Measurements from ENCODE around the gene STIM2.
A peak's percentile ranks its signal among the peaks of the same experiment; 100 is the strongest.

The STIM2 gene

GRCh38 chr4:26857278-26858034 lies 3.2 kb upstream of the STIM2 start:
- peak overlapping the region; percentile 97 for H2AFZ ChIP-seq (ENCODE audit: low read length)

GRCh38 chr4:26858035-26858918 lies 2.4 kb upstream of the STIM2 start:
- peak overlapping the region; percentile 97 for H2AFZ ChIP-seq (ENCODE audit: low read length)

More at GRCh38 chr4:26857278-26858034, 3.2 kb upstream of the STIM2 start:
- peak overlapping the region; percentile 22; the same call in 1 of the 2 replicates for H3K27ac ChIP-seq (ENCODE audit: low read length)
- H3K79me2 ChIP-seq (ENCODE audit: low read length): peaks cover 21% of the 10 kb centered on the region
- H3K9ac ChIP-seq (ENCODE audit: low read length): peak overlapping the region; percentile 67
- no peaks in the 10 kb centered on the region for H3K27me3 ChIP-seq (replicated peaks; ENCODE audit: insufficient read depth, low read length)
- no peaks in the 10 kb centered on the region for H3K36me3 ChIP-seq (replicated peaks; ENCODE audit: insufficient read depth, low read length)
- H3K9me3 ChIP-seq (replicated peaks; ENCODE audit: insufficient read depth, low read length): no peaks in the 10 kb centered on the region
- no peaks in the 10 kb centered on the region for H3K9me2 ChIP-seq (replicated peaks; ENCODE audit: insufficient read depth, low read length)
- TF ChIP-seq EZH2phosphoT487 (IDR thresholded peaks at IDR 0.05; ENCODE audit: low read length): no peak
- no peak for TF ChIP-seq CTCF (IDR thresholded peaks at IDR 0.05; ENCODE audit: low read length)
- no peak for TF ChIP-seq EZH2 (optimal IDR thresholded peaks at IDR 0.05; ENCODE audit: low read depth, low read length)
- H3K4me2 ChIP-seq (ENCODE audit: low read depth, low read length): peak overlapping the region; percentile 98
- H3K4me1 ChIP-seq (ENCODE audit: low read length): peaks cover 18% of the 10 kb centered on the region
- H3K4me3 ChIP-seq (ENCODE audit: low read length): peak overlapping the region; percentile 94
- no peaks in the 10 kb centered on the region for H4K20me1 ChIP-seq (ENCODE audit: insufficient read depth, low read length)
- peaks cover 35% of the 10 kb centered on the region for H3F3A ChIP-seq (ENCODE audit: insufficient read depth, low read length)
- DNase-seq: peak; percentile 89

GRCh38 chr4:26858947-26859401 lies 1.7 kb upstream of the STIM2 start:
- Histone ChIP-seq H3K27ac (ENCODE audit: low read length) (no peak overlapping the region), H3K79me2 (ENCODE audit: low read length) (peaks cover 36% of the 10 kb centered on the region), H3K4me3 (ENCODE audit: low read length) (peak overlapping the region; percentile 94; the same call in 1 of the 2 replicates), H3K36me3 (replicated peaks; ENCODE audit: insufficient read depth, low read length) (no peaks in the 10 kb centered on the region), H2AFZ (ENCODE audit: low read length) (no peak overlapping the region), H3K9me3 (replicated peaks; ENCODE audit: insufficient read depth, low read length) (no peaks in the 10 kb centered on the region), H3K9ac (ENCODE audit: low read length) (peak overlapping the region; percentile 67; the same call in 1 of the 2 replicates), H3F3A (ENCODE audit: insufficient read depth, low read length) (peaks cover 37% of the 10 kb centered on the region), H4K20me1 (ENCODE audit: insufficient read depth, low read length) (no peaks in the 10 kb centered on the region), H3K27me3 (replicated peaks; ENCODE audit: insufficient read depth, low read length) (no peaks in the 10 kb centered on the region), H3K4me2 (ENCODE audit: low read depth, low read length) (peak overlapping the region; percentile 98), H3K9me2 (replicated peaks; ENCODE audit: insufficient read depth, low read length) (no peaks in the 10 kb centered on the region), H3K4me1 (ENCODE audit: low read length) (peaks cover 23% of the 10 kb centered on the region)
- TF ChIP-seq EZH2 (optimal IDR thresholded peaks at IDR 0.05; ENCODE audit: low read depth, low read length) (no peak), CTCF (IDR thresholded peaks at IDR 0.05; ENCODE audit: low read length) (no peak), EZH2phosphoT487 (IDR thresholded peaks at IDR 0.05; ENCODE audit: low read length) (no peak)
- no peak for DNase-seq

More at GRCh38 chr4:26858035-26858918, 2.4 kb upstream of the STIM2 start:
- Histone ChIP-seq H3K4me2 (ENCODE audit: low read depth, low read length) (peak overlapping the region; percentile 98), H4K20me1 (ENCODE audit: insufficient read depth, low read length) (no peaks in the 10 kb centered on the region), H3K36me3 (replicated peaks; ENCODE audit: insufficient read depth, low read length) (no peaks in the 10 kb centered on the region), H3K27ac (ENCODE audit: low read length) (peak overlapping the region; percentile 22; the same call in 1 of the 2 replicates), H3K4me3 (ENCODE audit: low read length) (peak overlapping the region; percentile 94), H3K4me1 (ENCODE audit: low read length) (peaks cover 23% of the 10 kb centered on the region), H3K9me2 (replicated peaks; ENCODE audit: insufficient read depth, low read length) (no peaks in the 10 kb centered on the region), H3K9ac (ENCODE audit: low read length) (peak overlapping the region; percentile 67), H3K9me3 (replicated peaks; ENCODE audit: insufficient read depth, low read length) (no peaks in the 10 kb centered on the region), H3F3A (ENCODE audit: insufficient read depth, low read length) (peaks cover 37% of the 10 kb centered on the region), H3K27me3 (replicated peaks; ENCODE audit: insufficient read depth, low read length) (no peaks in the 10 kb centered on the region), H3K79me2 (ENCODE audit: low read length) (peaks cover 29% of the 10 kb centered on the region)
- no peak for DNase-seq
- TF ChIP-seq EZH2phosphoT487 (IDR thresholded peaks at IDR 0.05; ENCODE audit: low read length) (no peak), EZH2 (optimal IDR thresholded peaks at IDR 0.05; ENCODE audit: low read depth, low read length) (no peak), CTCF (IDR thresholded peaks at IDR 0.05; ENCODE audit: low read length) (no peak)

Measured in MM.1S (cell line).